Measurements from ENCODE around the gene TNRC6C.

DNA sequence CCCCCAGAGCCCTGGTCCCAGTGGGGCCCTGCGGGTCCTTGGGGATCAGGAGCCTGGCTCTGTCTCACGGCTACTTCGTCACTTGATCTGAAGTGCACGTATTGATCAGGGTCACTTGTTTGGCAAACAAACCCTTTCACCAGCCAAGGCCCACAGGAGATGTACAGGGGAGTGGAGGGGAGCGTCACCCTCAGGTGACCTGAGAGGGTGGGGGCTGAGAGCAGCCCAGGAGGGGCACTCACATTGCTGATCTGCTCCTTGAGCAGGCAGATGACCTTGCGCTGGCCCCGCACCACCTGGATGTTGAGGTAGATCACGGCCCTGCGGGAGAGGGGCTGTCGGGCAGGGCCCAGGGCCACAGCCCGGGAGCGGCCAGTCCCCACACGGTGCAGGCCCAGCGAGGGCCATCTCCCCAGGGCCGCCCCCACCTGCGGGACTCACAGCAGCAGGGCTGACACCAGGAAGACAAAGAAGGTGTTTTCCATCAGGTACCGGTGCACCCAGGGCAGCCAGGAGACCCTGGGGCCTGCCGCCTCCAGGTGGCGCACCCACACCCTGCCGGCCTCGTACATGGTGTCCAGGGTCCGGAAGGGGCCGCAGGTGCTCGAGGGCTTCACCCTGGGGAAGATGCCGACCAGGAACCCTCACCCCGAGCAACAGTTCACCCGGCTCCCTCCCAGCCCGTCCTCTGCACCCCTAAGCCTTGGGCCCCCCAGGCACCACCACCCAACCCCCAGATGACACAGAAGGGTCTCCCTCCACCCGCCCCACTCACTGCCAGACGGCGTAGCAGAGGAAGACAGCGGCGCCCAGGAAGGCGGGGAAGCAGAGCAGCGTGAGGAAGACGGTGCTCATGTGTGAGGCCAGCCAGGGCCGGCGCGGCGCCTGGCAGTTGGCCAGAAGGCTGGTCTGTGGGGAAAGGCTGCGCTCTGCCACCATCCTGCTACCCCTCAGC lies 158.8 kb downstream of the TNRC6C start:
- TF ChIP-seq, protein P1, sequence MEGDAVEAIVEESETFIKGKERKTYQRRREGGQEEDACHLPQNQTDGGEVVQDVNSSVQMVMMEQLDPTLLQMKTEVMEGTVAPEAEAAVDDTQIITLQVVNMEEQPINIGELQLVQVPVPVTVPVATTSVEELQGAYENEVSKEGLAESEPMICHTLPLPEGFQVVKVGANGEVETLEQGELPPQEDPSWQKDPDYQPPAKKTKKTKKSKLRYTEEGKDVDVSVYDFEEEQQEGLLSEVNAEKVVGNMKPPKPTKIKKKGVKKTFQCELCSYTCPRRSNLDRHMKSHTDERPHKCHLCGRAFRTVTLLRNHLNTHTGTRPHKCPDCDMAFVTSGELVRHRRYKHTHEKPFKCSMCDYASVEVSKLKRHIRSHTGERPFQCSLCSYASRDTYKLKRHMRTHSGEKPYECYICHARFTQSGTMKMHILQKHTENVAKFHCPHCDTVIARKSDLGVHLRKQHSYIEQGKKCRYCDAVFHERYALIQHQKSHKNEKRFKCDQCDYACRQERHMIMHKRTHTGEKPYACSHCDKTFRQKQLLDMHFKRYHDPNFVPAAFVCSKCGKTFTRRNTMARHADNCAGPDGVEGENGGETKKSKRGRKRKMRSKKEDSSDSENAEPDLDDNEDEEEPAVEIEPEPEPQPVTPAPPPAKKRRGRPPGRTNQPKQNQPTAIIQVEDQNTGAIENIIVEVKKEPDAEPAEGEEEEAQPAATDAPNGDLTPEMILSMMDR (IDR thresholded peaks at IDR 0.05) = peak in 1 of 2 donors; percentile 23
- TF ChIP-seq POLR2AphosphoS5 (IDR thresholded peaks at IDR 0.05) (no peak), EP300 (IDR thresholded peaks at IDR 0.05) (no peak), POLR2A (IDR thresholded peaks at IDR 0.05) (no peak)

All from suprapubic skin (tissue), 4 donors.